HCEC 1CT (cell line): ENCODE data around the gene AUTS2.
"Not testable (repeated sequence)": the region's sequence is repeated elsewhere in the genome, so short reads cannot be mapped to it uniquely, and the experiment has no call there.

Source experiments
- DNase-seq: peaks from one replicate; pipeline ENCODE4 v3.0.0-alpha.2; 2017

Gene AUTS2

GRCh38 chr7:69768986-69769595, 170.8 kb downstream of the AUTS2 start:
- DNase-seq, result no peak

- no peak for DNase-seq
Observed at GRCh38 chr7:69769826-69770225, 171.6 kb downstream of the AUTS2 start.

- DNase-seq, result no peak
Observed at GRCh38 chr7:69770613-69771012, 172.3 kb downstream of the AUTS2 start.

GRCh38 chr7:69772718-69773436, 174.6 kb downstream of the AUTS2 start:
- no peak for DNase-seq

GRCh38 chr7:69773535-69774225, 175.4 kb downstream of the AUTS2 start:
- DNase-seq, result no peak

GRCh38 chr7:69775231-69775771, 177.0 kb downstream of the AUTS2 start:
- no peak for DNase-seq

GRCh38 chr7:69776611-69777010, 178.3 kb downstream of the AUTS2 start:
- no peak for DNase-seq

GRCh38 chr7:69778138-69778537, 179.9 kb downstream of the AUTS2 start:
- no peak for DNase-seq

GRCh38 chr7:69780379-69780778, 182.1 kb downstream of the AUTS2 start:
- DNase-seq, result no peak

GRCh38 chr7:69781412-69781846, 183.2 kb downstream of the AUTS2 start:
- no peak for DNase-seq

GRCh38 chr7:69782917-69783684, 184.8 kb downstream of the AUTS2 start:
- DNase-seq, result no peak

GRCh38 chr7:69786130-69786529, 187.9 kb downstream of the AUTS2 start:
- DNase-seq, result not testable (repeated sequence)

GRCh38 chr7:69786730-69787395, 188.6 kb downstream of the AUTS2 start:
- no peak for DNase-seq

GRCh38 chr7:69787736-69788431, 189.6 kb downstream of the AUTS2 start:
- DNase-seq, result no peak

GRCh38 chr7:69789563-69789962, 191.3 kb downstream of the AUTS2 start:
- no peak for DNase-seq

- DNase-seq, result no peak
Observed at GRCh38 chr7:69790977-69791724, 192.9 kb downstream of the AUTS2 start.

- DNase-seq, result no peak
Observed at GRCh38 chr7:69791739-69792138, 193.5 kb downstream of the AUTS2 start.

GRCh38 chr7:69795932-69796331, 197.7 kb downstream of the AUTS2 start:
- no peak for DNase-seq

- DNase-seq, result no peak
Observed at GRCh38 chr7:69796416-69796815, 198.1 kb downstream of the AUTS2 start.

- no peak for DNase-seq
Observed at GRCh38 chr7:69799048-69799697, 200.9 kb downstream of the AUTS2 start.
